ENCODE results near the gene MYO10.

The MYO10 gene

GRCh38 chr5:16800477-16800876 lies 135.6 kb downstream of the MYO10 start:
- Mint-ChIP-seq H3K9me3 (no peaks in the 10 kb centered on the region), H3K4me1 (no peaks in the 10 kb centered on the region), H3K27me3 (no peaks in the 10 kb centered on the region), H3K4me3 (no peak overlapping the region), H3K27ac (no peak overlapping the region), H3K36me3 (ENCODE audit: low read depth) (no peaks in the 10 kb centered on the region)
- ATAC-seq, result no peak
- no peak for DNase-seq

DNA sequence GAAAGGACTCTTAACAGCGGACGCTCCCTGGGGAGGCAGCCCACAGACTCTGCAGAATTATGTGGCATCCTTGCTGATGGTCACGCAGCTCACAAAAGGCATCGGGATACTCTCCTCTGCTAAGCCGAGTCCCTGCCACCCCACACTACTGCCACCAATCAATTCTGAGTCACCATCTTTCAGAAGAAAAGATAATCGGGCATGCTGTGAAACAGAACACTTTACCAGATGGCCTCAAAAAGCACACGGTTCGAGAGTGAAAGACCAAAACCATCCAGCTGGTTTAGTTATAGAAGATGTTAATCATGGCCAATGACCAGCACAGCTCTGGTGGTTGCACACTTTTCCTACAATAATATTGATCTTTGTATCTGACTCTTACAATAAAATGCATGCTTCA lies 136.3 kb downstream of the MYO10 start:
- H3K27me3 Mint-ChIP-seq, result no peaks in the 10 kb centered on the region
- no peak overlapping the region for H3K4me3 Mint-ChIP-seq
- no peaks in the 10 kb centered on the region for H3K4me1 Mint-ChIP-seq
- H3K9me3 Mint-ChIP-seq, result no peaks in the 10 kb centered on the region
- no peak overlapping the region for H3K27ac Mint-ChIP-seq
- DNase-seq (no peak), ATAC-seq (no peak)
- H3K36me3 Mint-ChIP-seq (ENCODE audit: low read depth), result no peaks in the 10 kb centered on the region

DNA sequence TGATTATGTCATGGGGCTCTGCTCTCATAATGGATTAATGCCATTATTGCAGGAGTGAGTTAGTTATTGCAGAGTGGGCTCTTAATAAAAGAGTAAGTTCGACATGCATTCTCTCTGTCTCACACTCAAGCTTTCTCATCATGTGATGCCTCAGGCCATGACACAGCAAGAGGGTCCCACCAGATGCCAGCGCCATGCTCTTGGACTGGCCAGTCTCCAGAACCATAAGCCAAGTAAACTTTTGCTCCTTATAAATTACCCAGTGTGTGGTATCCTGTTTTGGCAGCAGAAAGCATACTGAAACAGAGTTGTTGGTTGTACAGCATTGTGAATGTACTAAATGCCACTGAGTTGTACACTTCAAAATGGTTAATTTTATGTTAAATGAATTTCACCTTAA lies 138.1 kb downstream of the MYO10 start:
- Mint-ChIP-seq H3K4me3 (no peak overlapping the region), H3K9me3 (no peaks in the 10 kb centered on the region), H3K36me3 (ENCODE audit: low read depth) (no peaks in the 10 kb centered on the region), H3K27me3 (no peaks in the 10 kb centered on the region), H3K27ac (no peak overlapping the region), H3K4me1 (no peaks in the 10 kb centered on the region)
- ATAC-seq (no peak), DNase-seq (no peak)

DNA sequence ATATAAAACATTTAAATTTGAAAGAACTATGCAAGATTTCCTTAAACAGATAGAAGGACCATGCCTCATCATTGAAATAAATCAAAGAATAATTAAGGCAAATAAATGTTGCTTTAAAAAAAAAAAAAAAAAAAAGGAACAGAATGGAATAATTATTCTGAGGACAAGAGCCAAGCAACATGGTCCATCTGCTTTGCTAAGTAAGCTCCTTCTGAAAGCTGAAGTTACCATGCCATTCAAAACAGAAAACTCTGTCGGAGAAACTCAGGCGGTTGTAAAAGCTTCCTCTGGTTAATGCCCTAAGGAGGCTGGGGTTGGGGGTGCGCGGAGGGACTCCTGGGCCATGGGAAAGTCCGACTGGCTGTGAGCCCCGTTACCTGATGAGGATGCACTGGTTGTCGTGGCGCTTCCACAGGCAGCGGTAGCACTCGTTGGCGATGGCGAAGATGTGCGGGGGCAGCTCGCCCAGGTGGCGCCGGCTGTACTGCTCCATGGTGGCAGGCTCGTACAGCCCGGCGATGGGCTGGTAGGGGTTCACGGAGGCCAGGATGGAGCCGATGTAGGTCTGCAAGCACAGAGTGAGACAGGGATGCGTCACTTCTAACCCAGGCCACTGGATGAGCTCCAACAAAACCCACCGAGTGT lies 141.7 kb downstream of the MYO10 start:
- Mint-ChIP-seq H3K27ac (no peak overlapping the region), H3K27me3 (peaks cover 3% of the 10 kb centered on the region), H3K9me3 (no peaks in the 10 kb centered on the region), H3K36me3 (ENCODE audit: low read depth) (no peaks in the 10 kb centered on the region), H3K4me1 (peaks cover 5% of the 10 kb centered on the region), H3K4me3 (no peak overlapping the region)
- DNase-seq, result no peak
- no peak for ATAC-seq

DNA sequence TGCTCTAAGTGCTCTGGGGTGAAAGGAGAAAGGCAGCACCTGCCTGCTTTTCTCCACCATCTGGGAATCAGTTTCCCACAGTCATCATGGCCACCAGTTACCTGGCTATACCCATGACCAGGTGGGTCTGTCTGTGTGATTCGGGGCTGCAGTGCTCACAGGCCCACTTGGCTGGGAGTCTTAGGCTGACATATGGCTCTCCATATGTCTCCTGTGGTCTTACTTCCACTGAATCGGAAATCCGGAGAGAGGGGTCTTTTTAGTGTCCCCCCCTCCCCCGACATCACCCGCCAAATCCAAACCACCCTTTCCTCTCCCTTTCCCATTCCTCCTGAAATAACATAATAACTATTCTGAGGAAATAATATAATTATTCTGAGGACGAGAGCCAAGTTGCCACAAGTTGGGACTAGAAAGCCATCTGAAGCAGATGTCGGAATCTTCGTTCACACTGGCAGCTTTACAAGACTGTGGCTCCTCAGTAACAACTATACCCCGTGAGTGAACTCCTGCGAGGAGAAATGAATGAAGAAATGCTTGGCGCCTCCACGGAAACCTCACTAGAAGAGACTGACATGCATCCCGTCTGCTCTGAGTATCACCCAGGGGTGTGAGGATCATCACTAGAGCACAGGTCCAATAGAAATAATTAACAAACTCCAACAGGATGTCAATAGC lies 143.4 kb downstream of the MYO10 start:
- Mint-ChIP-seq H3K27me3 (peaks cover 3% of the 10 kb centered on the region), H3K4me1 (peaks cover 5% of the 10 kb centered on the region), H3K36me3 (ENCODE audit: low read depth) (no peaks in the 10 kb centered on the region), H3K9me3 (no peaks in the 10 kb centered on the region), H3K27ac (no peak overlapping the region), H3K4me3 (no peak overlapping the region)
- no peak for DNase-seq
- no peak for ATAC-seq

DNA sequence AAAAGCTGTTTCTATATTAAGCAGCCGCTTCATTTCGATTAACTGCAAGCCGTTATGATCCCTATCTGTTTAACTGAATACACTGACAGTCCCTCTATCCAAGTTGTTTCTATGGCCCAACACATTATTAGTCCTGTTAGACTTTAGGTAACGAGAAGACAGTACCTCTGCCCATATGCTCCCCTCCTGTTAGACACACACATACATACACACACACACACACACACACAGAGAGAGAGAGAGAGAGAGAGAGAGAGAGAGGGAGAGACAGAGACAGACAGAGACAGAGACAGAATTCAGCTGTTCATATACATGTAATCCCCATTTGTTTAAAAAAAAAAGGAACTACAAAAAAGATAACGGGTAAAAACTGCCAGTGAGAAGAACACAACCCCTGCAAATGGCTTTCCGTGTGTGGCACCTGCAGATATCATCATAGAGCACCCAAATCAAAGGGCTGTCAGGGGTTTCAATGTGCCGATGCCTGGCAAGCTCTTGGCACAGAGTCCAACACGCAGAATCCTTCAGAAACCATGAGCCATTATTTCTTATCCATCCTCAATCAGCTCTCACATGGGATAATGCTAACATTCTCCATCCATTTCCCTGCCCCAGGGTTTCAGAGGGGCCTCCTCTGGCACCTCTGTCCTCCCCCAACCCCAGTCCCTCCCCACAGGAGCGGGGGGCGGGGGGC lies 144.0 kb downstream of the MYO10 start:
- no peak for ATAC-seq
- DNase-seq, result no peak
- H3K36me3 Mint-ChIP-seq (ENCODE audit: low read depth), result no peaks in the 10 kb centered on the region
- H3K27me3 Mint-ChIP-seq, result peaks cover 3% of the 10 kb centered on the region
- no peak overlapping the region for H3K4me3 Mint-ChIP-seq
- H3K27ac Mint-ChIP-seq, result no peak overlapping the region
- peaks cover 5% of the 10 kb centered on the region for H3K4me1 Mint-ChIP-seq
- H3K9me3 Mint-ChIP-seq, result no peaks in the 10 kb centered on the region

DNA sequence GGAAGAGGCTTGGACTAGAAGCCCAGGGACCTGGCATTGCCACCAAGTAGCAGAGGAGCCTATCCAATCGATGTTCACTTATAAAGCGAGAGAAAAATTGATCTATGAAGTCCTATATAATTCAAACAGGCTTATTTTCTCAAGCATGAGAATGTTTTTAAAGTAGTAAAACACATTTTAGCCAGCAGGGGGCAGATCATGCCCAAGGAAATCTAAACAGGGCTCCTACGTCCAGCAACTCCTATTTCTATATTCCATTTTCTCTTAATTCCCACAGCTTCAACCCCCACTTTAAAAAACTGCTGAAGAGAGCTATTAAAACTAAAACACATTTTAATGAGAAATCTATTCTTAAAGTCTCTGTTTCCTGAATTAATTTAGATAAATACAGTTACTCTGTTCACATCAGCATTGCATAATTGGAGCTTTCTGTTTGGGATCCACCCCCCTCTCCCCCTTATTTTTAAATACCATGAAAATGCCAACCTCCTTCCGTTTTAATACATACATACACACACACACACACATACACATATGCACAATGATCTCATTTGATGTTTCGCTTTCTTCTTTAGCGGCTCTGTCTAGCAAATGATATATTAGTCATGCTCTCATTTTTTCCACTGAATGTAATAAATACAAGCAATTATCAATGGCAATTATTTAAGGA lies 144.9 kb downstream of the MYO10 start:
- DNase-seq (peak; percentile 16), ATAC-seq (no peak)
- Mint-ChIP-seq H3K4me3 (no peak overlapping the region), H3K4me1 (peaks cover 5% of the 10 kb centered on the region), H3K9me3 (no peaks in the 10 kb centered on the region), H3K27me3 (peaks cover 3% of the 10 kb centered on the region), H3K27ac (no peak overlapping the region), H3K36me3 (ENCODE audit: low read depth) (no peaks in the 10 kb centered on the region)

DNA sequence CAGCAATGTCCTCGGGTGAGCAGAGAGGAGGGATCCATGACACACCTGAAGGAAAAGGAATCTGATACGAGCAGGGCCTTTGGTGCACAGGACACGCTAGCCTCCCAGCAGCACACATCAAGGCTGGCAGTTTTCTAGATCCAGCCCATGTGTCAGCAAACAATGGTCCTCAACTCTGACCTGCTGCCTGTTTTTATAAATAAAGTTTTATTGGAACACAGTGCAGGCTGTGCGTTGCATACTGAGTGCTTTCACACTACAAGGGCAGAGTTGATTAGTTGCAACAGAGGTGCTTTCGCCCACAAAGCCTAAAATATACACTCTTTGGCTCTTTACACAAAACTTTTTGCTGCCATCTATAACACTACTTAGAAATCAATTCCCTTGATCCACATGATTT lies 147.1 kb downstream of the MYO10 start:
- Mint-ChIP-seq H3K36me3 (ENCODE audit: low read depth) (no peaks in the 10 kb centered on the region), H3K27me3 (peaks cover 6% of the 10 kb centered on the region), H3K27ac (no peak overlapping the region)

DNA sequence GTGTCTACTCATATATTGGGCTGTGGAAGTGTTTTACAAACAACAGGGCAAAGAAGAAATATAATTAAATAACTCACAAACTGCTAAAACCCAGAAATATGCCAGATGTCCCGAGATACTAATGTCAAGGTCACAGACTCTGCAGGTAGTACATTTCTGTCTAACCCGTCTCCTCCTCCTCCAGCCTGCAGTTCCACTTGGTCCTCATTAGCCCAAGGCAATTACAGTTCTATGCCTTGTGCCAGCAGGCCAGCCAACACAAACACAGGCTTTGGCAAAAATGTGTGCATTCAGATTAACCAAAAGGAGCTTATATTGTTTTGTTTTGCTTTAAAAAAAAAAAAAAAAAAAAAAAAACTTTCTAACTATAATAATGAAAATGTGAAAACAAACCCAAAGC lies 148.8 kb downstream of the MYO10 start:
- DNase-seq, result no peak
- Mint-ChIP-seq H3K27me3 (peaks cover 6% of the 10 kb centered on the region), H3K9me3 (no peaks in the 10 kb centered on the region), H3K36me3 (ENCODE audit: low read depth) (no peaks in the 10 kb centered on the region), H3K27ac (no peak overlapping the region), H3K4me3 (no peak overlapping the region), H3K4me1 (peaks cover 24% of the 10 kb centered on the region)
- no peak for ATAC-seq

More for the DNA sequence above, 147.1 kb downstream of the MYO10 start:
- Mint-ChIP-seq H3K9me3 (no peaks in the 10 kb centered on the region), H3K4me1 (peaks cover 21% of the 10 kb centered on the region), H3K4me3 (no peak overlapping the region)
- no peak for ATAC-seq
- DNase-seq, result no peak

DNA sequence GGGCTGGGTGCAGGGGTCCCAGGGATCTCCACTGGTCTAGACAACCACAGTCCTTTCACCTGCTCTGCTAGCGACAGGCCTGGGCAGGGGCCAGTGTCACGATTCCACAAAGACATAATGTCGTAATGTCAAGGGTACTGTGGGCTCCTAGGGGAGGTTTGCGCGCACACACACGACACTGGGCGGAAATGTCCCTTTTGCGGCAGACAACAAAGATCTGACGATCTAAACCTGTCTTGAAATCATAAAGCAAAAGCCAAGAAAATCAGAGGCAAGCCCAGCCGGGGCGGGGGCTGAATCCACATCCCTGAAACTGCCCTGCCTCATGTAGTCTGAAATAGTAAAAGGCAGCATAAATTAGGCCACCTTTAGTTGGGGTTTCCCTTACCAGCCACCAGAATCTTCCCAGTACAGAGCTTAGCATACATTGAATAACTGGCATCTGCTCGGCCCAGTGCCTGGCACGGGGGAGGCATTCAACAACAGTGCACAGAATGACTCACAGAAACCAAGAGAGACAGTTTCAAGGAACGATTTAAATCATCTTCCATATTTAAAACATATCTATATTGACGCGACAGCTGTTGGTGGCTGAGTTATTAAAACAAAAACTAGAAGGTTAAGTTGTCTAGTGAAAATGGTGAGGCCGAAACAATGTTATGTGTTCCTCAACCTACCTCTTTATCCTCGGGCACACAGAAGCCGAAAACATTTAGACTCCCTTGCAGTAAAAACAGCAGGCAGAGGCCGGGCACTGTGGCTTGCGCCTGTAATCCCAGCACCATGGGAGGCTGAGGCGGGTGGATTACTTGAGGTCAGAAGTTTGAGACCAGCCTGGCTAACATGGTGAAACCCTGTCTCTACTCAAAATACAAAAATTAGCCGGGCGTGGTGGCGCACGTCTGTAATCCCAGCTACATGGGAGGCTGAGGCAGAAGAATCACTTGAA lies 151.0 kb downstream of the MYO10 start:
- peak; percentile 95 for ATAC-seq
- DNase-seq, result peak; percentile 23
- H3K4me1 Mint-ChIP-seq, result peaks cover 19% of the 10 kb centered on the region
- peak overlapping the region; percentile 71 for H3K27ac Mint-ChIP-seq
- H3K36me3 Mint-ChIP-seq (ENCODE audit: low read depth), result no peaks in the 10 kb centered on the region
- no peaks in the 10 kb centered on the region for H3K9me3 Mint-ChIP-seq
- H3K27me3 Mint-ChIP-seq, result peaks cover 5% of the 10 kb centered on the region
- H3K4me3 Mint-ChIP-seq, result no peak overlapping the region

DNA sequence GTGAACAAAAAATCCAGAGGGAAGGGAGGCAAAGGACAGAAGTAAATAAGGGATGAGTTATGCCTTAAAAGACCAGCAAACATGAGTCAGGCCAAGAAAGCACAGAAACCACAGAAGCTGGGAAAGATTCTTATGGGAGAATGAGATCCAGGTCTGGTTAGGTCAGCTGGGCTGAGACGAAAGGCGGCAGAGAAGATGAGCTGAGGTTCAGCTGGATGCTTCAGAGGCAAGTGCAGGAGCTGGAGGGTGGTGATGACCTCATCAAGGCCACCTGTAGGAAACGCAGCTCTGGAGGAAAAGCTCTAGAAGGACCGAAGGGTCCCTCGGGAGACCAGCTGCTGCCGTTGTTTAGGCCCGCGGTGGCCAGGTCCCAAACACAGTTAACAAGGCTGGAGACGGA lies 152.0 kb downstream of the MYO10 start:
- Mint-ChIP-seq H3K27ac (peak overlapping the region; percentile 71), H3K4me1 (peaks cover 19% of the 10 kb centered on the region), H3K4me3 (no peak overlapping the region), H3K27me3 (peaks cover 5% of the 10 kb centered on the region), H3K36me3 (ENCODE audit: low read depth) (no peaks in the 10 kb centered on the region), H3K9me3 (no peaks in the 10 kb centered on the region)
- ATAC-seq (no peak), DNase-seq (no peak)

- Mint-ChIP-seq H3K9me3 (no peaks in the 10 kb centered on the region), H3K27me3 (peaks cover 5% of the 10 kb centered on the region), H3K4me1 (peaks cover 19% of the 10 kb centered on the region), H3K36me3 (ENCODE audit: low read depth) (no peaks in the 10 kb centered on the region), H3K27ac (no peak overlapping the region), H3K4me3 (no peak overlapping the region)
- no peak for ATAC-seq
- DNase-seq, result no peak
Measured at GRCh38 chr5:16781828-16782626, 154.1 kb downstream of the MYO10 start.

DNA sequence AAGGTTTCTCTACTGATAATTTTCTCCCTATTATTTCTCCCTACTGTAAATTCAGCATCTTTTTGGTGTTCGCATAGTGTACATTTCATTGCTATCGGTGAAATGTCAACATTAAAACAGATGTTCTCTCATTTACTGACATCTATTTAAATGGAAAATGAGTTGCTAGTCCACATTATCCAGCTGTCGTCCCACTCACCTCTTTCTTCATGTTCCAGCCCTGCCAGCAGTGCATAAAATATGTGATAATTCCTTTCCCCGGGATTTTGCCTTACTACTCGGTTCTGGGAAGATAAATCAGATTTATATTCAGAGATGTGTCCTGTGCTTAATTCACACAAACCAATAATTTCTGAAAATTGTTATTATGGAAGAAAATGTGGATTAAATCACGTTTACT lies 155.8 kb downstream of the MYO10 start:
- no peak overlapping the region for H3K4me3 Mint-ChIP-seq
- H3K9me3 Mint-ChIP-seq, result no peaks in the 10 kb centered on the region
- ATAC-seq (no peak), DNase-seq (no peak)
- H3K4me1 Mint-ChIP-seq, result peaks cover 17% of the 10 kb centered on the region
- peaks cover 5% of the 10 kb centered on the region for H3K27me3 Mint-ChIP-seq
- no peaks in the 10 kb centered on the region for H3K36me3 Mint-ChIP-seq (ENCODE audit: low read depth)
- no peak overlapping the region for H3K27ac Mint-ChIP-seq

All from activated naive CD8-positive, alpha-beta T cell treated with anti-CD3 and anti-CD28 coated beads, Interleukin-2, amount 50 U/mL, for 24 hours (primary cell).